A549 (cell line): Measurements from ENCODE around the gene KLF6. TPM values are rescaled to one million over a fixed set of nuclear protein-coding genes. Genes with fewer than 3 reads are reported as not detected.

ENCODE experiments used
- ATAC-seq, 2 experiments: fragments of 200-7000 bp in 1 of 2; fragments of >200 bp in 1 of 2; cut with Nextera tagmentation in 1 of 2; cut with Tn5 transposase in 1 of 2; 3 replicates each; pipeline versions ENCODE4 v1.8.0 to v1.9.1; 2018 to 2020; ENCODE audit warnings: mild to moderate bottlenecking in 1 of 2, moderate library complexity in 1 of 2
- CTCF ChIA-PET: fragments of 300-600 bp; sonication (Branson Sonifier 250); formaldehyde crosslinking; extraction: SDS; loops from one replicate; lab custom pipeline; 2021; ENCODE audit warnings: antibody characterized with exemption, inconsistent platforms; lab: Yijun Ruan, JAX
- POLR2A ChIA-PET: fragments of 350-600 bp; formaldehyde crosslinking; extraction: SDS; loops from one replicate; lab custom pipeline; 2021; ENCODE audit warnings: antibody characterized with exemption, inconsistent platforms; lab: Yijun Ruan, JAX
- DNase-seq, 2 experiments: peaks; one replicate each; pipeline versions ENCODE4 v3.0.0 to v3.0.0-alpha.2; 2011 to 2016; ENCODE audit warnings: low read depth in 1 of 2, low spot score in 1 of 2
- FAIRE-seq: peaks from 2 replicates; lab custom pipeline; 2011; peaks lifted over from hg19 to GRCh38; lab: Jason Lieb, UNC
- H3K27ac ChIP-seq, 2 experiments: fragments of >200 bp; sonication (Bioruptor Twin); formaldehyde crosslinking; 3 replicates each; pipeline ENCODE4 v1.5.1; 2016 to 2017
- H3K4me1 ChIP-seq: fragments of >200 bp; sonication (Bioruptor Twin); formaldehyde crosslinking; 3 replicates; pipeline ENCODE4 v1.6.1; 2016
- H3K4me2 ChIP-seq: fragments of >200 bp; sonication (Bioruptor Twin); formaldehyde crosslinking; 3 replicates; pipeline ENCODE4 v1.6.1; 2016
- H3K4me3 ChIP-seq: fragments of >200 bp; sonication (Bioruptor Twin); formaldehyde crosslinking; 3 replicates; pipeline ENCODE4 v1.5.1; 2016
- H3K9me3 ChIP-seq: fragments of >200 bp; sonication (Bioruptor Twin); formaldehyde crosslinking; 3 replicates; pipeline ENCODE4 v1.6.1; 2016
- ATOH8 ChIP-seq: fragments of 250-450 bp; sonication (Bioruptor Pico); IDR thresholded peaks from 2 replicates; pipeline ENCODE4 v1.5.0; 2020; ENCODE audit warnings: low read depth, mild to moderate bottlenecking, moderate library complexity
- E2F6 ChIP-seq: IDR thresholded peaks from 2 replicates; pipeline ENCODE4 v1.6.1; 2012; ENCODE audit warnings: low read depth, borderline replicate concordance
- FOSB ChIP-seq: fragments of 250-450 bp; sonication (Bioruptor Pico); IDR thresholded peaks from 2 replicates; pipeline ENCODE4 v1.5.0; 2020; ENCODE audit warnings: mild to moderate bottlenecking, moderate library complexity
- FOSL2 ChIP-seq, 2 experiments: fragments of 450-650 bp in 1 of 2; fragments of >200 bp in 1 of 2; sonication (Bioruptor Twin) in 1 of 2; formaldehyde crosslinking; IDR thresholded peaks; 2 replicates each; pipeline versions ENCODE4 v1.5.0 to v1.6.1; 2016 to 2020; ENCODE audit warnings: mild to moderate bottlenecking in 1 of 2, moderate library complexity in 1 of 2
- HOXA7 ChIP-seq: fragments of 250-450 bp; sonication (Bioruptor Pico); IDR thresholded peaks from 2 replicates; pipeline ENCODE4 v1.5.0; 2020; ENCODE audit warnings: mild to moderate bottlenecking, moderate library complexity
- HOXB13 ChIP-seq: fragments of 250-450 bp; sonication (Bioruptor Pico); IDR thresholded peaks from 2 replicates; pipeline ENCODE4 v1.5.0; 2020; ENCODE audit warnings: low read depth, mild to moderate bottlenecking, moderate library complexity
- HOXB5 ChIP-seq: fragments of 250-450 bp; sonication (Bioruptor Pico); IDR thresholded peaks from 2 replicates; pipeline ENCODE4 v1.5.0; 2020; ENCODE audit warnings: mild to moderate bottlenecking, moderate library complexity
- JUN ChIP-seq, 2 experiments: fragments of >200 bp; sonication (Bioruptor Twin); formaldehyde crosslinking; IDR thresholded peaks; 2 replicates in 1 of 2; 3 replicates in 1 of 2; pipeline ENCODE4 v1.6.1; 2016 to 2017
- JUNB ChIP-seq: fragments of >200 bp; sonication (Bioruptor Twin); formaldehyde crosslinking; IDR thresholded peaks from 2 replicates; pipeline ENCODE4 v1.6.1; 2016
- KDM5A ChIP-seq: fragments of 200-600 bp; sonication (generic); IDR thresholded peaks from 2 replicates; pipeline ENCODE4 v1.6.1; 2016; ENCODE audit warnings: antibody characterized with exemption, mild to moderate bottlenecking
- MAFK ChIP-seq: fragments of 450-650 bp; IDR thresholded peaks from 2 replicates; pipeline ENCODE4 v1.6.1; 2014; ENCODE audit not compliant: partially characterized antibody
- NFE2L2 ChIP-seq: fragments of 150-350 bp; conservative IDR thresholded peaks from 2 replicates; pipeline ENCODE4 v1.6.1; 2014; ENCODE audit warnings: low read length
- PHF8 ChIP-seq: fragments of 200-600 bp; sonication (generic); IDR thresholded peaks from 2 replicates; pipeline ENCODE4 v1.6.1; 2016; ENCODE audit warnings: low read depth, mild to moderate bottlenecking, antibody characterized with exemption, moderate library complexity, borderline replicate concordance
- POLR2AphosphoS2 ChIP-seq: conservative IDR thresholded peaks from 2 replicates; pipeline ENCODE4 v1.6.1; 2012; ENCODE audit warnings: low read length, improper control_type of control experiment, inconsistent platforms
- RAD21 ChIP-seq, 2 experiments: fragments of >200 bp in 1 of 2; sonication (Bioruptor Twin) in 1 of 2; formaldehyde crosslinking in 1 of 2; IDR thresholded peaks in 1 of 2; conservative IDR thresholded peaks in 1 of 2; 2 replicates in 1 of 2; 3 replicates in 1 of 2; pipeline ENCODE4 v1.6.1; 2012 to 2018; ENCODE audit warnings: inconsistent platforms in 1 of 2
- RARB ChIP-seq: fragments of 250-450 bp; sonication (Bioruptor Pico); IDR thresholded peaks from 2 replicates; pipeline ENCODE4 v1.8.0; 2021; ENCODE audit warnings: mild to moderate bottlenecking, moderate library complexity
- REST ChIP-seq: fragments of 200-600 bp; sonication (generic); IDR thresholded peaks from 2 replicates; pipeline ENCODE4 v1.6.1; 2016; ENCODE audit warnings: antibody characterized with exemption, mild to moderate bottlenecking, moderate library complexity
- RNF2 ChIP-seq: fragments of 200-600 bp; sonication (generic); IDR thresholded peaks from 2 replicates; pipeline ENCODE4 v1.6.1; 2016; ENCODE audit warnings: low read depth, mild to moderate bottlenecking, antibody characterized with exemption, moderate library complexity, borderline replicate concordance
- TFCP2L1 ChIP-seq: fragments of 250-450 bp; sonication (Bioruptor Pico); IDR thresholded peaks from 2 replicates; pipeline ENCODE4 v1.5.0; 2021; ENCODE audit warnings: mild to moderate bottlenecking
- TP53 ChIP-seq: fragments of 250-450 bp; sonication (Bioruptor Pico); IDR thresholded peaks from 2 replicates; pipeline ENCODE4 v1.5.0; 2021; ENCODE audit warnings: mild to moderate bottlenecking, moderate library complexity
- WGBS: methylation state at CpG from one replicate; pipeline ENCODE4 v1.1.6; 2017; ENCODE audit errors: missing lambda C conversion rate; 5-methylcytosine and 5-hydroxymethylcytosine counted together
- polyA plus RNA-seq, 4 experiments: library from polyadenylated mRNA; depleted of rRNA in 3 of 4; stranded (reverse); fragments of >200 nt; fragmentation: RNase III in 1 of 4; extraction: RNeasy Plus Mini Kit Qiagen cat#74134 plus additional on column Dnase treatment in 1 of 4; gene quantifications; 2 replicates in 3 of 4; 3 replicates in 1 of 4; pipeline ENCODE4 v1.2.3, GENCODE V29; 2011 to 2017
- TF ChIP-seq, protein P1 (sequence below): fragments of 450-650 bp; IDR thresholded peaks from 2 replicates; pipeline ENCODE4 v1.6.1; 2014; ENCODE audit warnings: antibody characterized with exemption
- TF ChIP-seq, protein P2 (sequence below): fragments of 250-450 bp; sonication (Bioruptor Pico); IDR thresholded peaks from 2 replicates; pipeline ENCODE4 v1.5.0; 2021; ENCODE audit warnings: mild to moderate bottlenecking, moderate library complexity, borderline replicate concordance
- TF ChIP-seq, protein P3 (sequence below): IDR thresholded peaks from 2 replicates; pipeline ENCODE4 v1.6.1; 2012
- TF ChIP-seq, protein P4 (sequence below): IDR thresholded peaks from 2 replicates; pipeline ENCODE4 v1.6.1; 2012

Gene KLF6
- polyA plus RNA-seq, 2 of the 4 experiments (the other 2 are of a cell fraction) = 31.9 to 86.8 TPM

GRCh38 chr10:3774814-3775695 is 10.0 kb downstream of the KLF6 start:
- peak in 1 of 2 experiments; percentile 74 for DNase-seq
- CTCF ChIA-PET = interaction anchor here (0.9 to 3.9 kb wide), 9 partner anchors 10 to 582 kb away, joined by 3 to 13 read pairs (median 3); no protein-coding TSS in a partner anchor
- Histone ChIP-seq H3K4me3 (no peak overlapping the region), H3K9me3 (no peaks in the 10 kb centered on the region)
- FAIRE-seq = no peak
- TF ChIP-seq HOXB5 (CRISPR knock-in tag) (0 out of 2 replicates have a peak, but pooled peaks have one; percentile 22), NFE2L2 (no peak), JUNB (no peak), POLR2AphosphoS2 (peak; percentile 92; the same call in 1 of the 2 replicates), RNF2 (no peak), E2F6 (no peak), REST (peak; percentile 4; the same call in 1 of the 2 replicates), RARB (peak; percentile 85), HOXB13 (CRISPR knock-in tag) (no peak), FOSL2 (IDR thresholded peaks at IDR 0.05) (no peak), FOSL2 (CRISPR knock-in tag; IDR thresholded peaks at IDR 0.05) (peak; percentile 79), TFCP2L1 (CRISPR knock-in tag) (peak; percentile 26; the same call in 1 of the 2 replicates), PHF8 (no peak), FOSB (peak; percentile 95), TP53 (CRISPR knock-in tag) (peak; percentile 80), RAD21 (conservative IDR thresholded peaks at IDR 0.05 in 1 of 2, IDR thresholded peaks at IDR 0.05 in 1 of 2) (0 out of 5 replicates have a peak, but pooled peaks of 1 of the 2 experiments have one; percentile 15), JUN (IDR thresholded peaks at IDR 0.05) (peak in 1 of 2 experiments; percentile 20; a peak in 1 of 5 replicates), MAFK (no peak), ATOH8 (peak; percentile 15; the same call in 1 of the 2 replicates), KDM5A (no peak), HOXA7 (CRISPR knock-in tag) (peak; percentile 94)
- TF ChIP-seq, protein P1, sequence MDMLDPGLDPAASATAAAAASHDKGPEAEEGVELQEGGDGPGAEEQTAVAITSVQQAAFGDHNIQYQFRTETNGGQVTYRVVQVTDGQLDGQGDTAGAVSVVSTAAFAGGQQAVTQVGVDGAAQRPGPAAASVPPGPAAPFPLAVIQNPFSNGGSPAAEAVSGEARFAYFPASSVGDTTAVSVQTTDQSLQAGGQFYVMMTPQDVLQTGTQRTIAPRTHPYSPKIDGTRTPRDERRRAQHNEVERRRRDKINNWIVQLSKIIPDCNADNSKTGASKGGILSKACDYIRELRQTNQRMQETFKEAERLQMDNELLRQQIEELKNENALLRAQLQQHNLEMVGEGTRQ = no peak
- TF ChIP-seq, protein P2, sequence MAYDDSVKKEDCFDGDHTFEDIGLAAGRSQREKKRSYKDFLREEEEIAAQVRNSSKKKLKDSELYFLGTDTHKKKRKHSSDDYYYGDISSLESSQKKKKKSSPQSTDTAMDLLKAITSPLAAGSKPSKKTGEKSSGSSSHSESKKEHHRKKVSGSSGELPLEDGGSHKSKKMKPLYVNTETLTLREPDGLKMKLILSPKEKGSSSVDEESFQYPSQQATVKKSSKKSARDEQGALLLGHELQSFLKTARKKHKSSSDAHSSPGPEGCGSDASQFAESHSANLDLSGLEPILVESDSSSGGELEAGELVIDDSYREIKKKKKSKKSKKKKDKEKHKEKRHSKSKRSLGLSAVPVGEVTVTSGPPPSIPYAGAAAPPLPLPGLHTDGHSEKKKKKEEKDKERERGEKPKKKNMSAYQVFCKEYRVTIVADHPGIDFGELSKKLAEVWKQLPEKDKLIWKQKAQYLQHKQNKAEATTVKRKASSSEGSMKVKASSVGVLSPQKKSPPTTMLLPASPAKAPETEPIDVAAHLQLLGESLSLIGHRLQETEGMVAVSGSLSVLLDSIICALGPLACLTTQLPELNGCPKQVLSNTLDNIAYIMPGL = peak; percentile 86
- TF ChIP-seq, protein P3, sequence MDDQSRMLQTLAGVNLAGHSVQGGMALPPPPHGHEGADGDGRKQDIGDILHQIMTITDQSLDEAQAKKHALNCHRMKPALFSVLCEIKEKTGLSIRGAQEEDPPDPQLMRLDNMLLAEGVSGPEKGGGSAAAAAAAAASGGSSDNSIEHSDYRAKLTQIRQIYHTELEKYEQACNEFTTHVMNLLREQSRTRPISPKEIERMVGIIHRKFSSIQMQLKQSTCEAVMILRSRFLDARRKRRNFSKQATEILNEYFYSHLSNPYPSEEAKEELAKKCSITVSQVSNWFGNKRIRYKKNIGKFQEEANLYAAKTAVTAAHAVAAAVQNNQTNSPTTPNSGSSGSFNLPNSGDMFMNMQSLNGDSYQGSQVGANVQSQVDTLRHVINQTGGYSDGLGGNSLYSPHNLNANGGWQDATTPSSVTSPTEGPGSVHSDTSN = no peak
- TF ChIP-seq, protein P4, sequence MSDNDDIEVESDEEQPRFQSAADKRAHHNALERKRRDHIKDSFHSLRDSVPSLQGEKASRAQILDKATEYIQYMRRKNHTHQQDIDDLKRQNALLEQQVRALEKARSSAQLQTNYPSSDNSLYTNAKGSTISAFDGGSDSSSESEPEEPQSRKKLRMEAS = peak; percentile 34; the same call in 1 of the 2 replicates
- TF ChIP-seq, all 56 proteins: peak for 14
- Histone ChIP-seq H3K27ac (peak overlapping the region; percentile 50 to 72; a peak in 4 of 6 replicates), H3K4me1 (peaks cover 53% of the 10 kb centered on the region), H3K4me2 (peak overlapping the region; percentile 83)
- ATAC-seq = peak; percentile 52 to 57
- POLR2A ChIA-PET = interaction anchor here (0.8 to 4.0 kb wide), 11 partner anchors 9 to 577 kb away, joined by 3 to 55 read pairs (median 4); partner anchors contain the start of gene KLF6
- 55% methylated on average over 21 of the region's 21 CpGs for WGBS
